A673 (cell line): ENCODE measurements around the gene AKT3.

Experiments
- CTCF ChIP-seq: fragments of 300-800, 200-600 bp; sonication (generic); conservative IDR thresholded peaks from 2 replicates; pipeline ENCODE4 v1.5.1; 2017; ENCODE audit warnings: low read depth, mild to moderate bottlenecking, antibody characterized with exemption, low read length, moderate library complexity, mixed read lengths
- EZH2 ChIP-seq: fragments of 200-600 bp; sonication (generic); IDR thresholded peaks from 2 replicates; pipeline ENCODE4 v1.6.1; 2017; ENCODE audit warnings: borderline replicate concordance, low read depth, mild to moderate bottlenecking, mixed read lengths, antibody characterized with exemption, low read length; ENCODE audit not compliant: poor library complexity, severe bottlenecking

- TF ChIP-seq CTCF, result no peak
- TF ChIP-seq EZH2, result no peak
These were observed 134.8 kb downstream of the AKT3 start for GRCh38 chr1:243715285-243715684.
